HCT116 (cell line): ENCODE data around the gene CAPRIN1. TPM values are rescaled to one million over a fixed set of nuclear protein-coding genes. Genes with fewer than 3 reads are reported as not detected.

Source experiments
- ATAC-seq: fragments of 200-7000 bp; cut with Tn5 transposase; 2 replicates; pipeline ENCODE4 v1.9.1; 2020; ENCODE audit warnings: mild to moderate bottlenecking, moderate library complexity
- BruUV-seq: library from RNA; stranded (reverse); fragments of 400-500 nt; replicated peaks from 2 replicates; lab custom pipeline; 2021; lab: Mats Ljungman, UMichigan
- CTCF ChIA-PET: fragments of 300-600 bp; sonication (Branson Sonifier 250); formaldehyde crosslinking; loops from one replicate; lab custom pipeline; 2021; ENCODE audit warnings: antibody characterized with exemption; lab: Charles Lee
- POLR2A ChIA-PET: fragments of 300-600, 350-600 bp; sonication (Branson Sonifier 250); formaldehyde crosslinking; loops from one replicate; lab custom pipeline; 2021; ENCODE audit warnings: antibody characterized with exemption; lab: Charles Lee
- RAD21 ChIA-PET, 2 experiments: fragments of 300-600 bp; sonication (Branson Sonifier 250); formaldehyde crosslinking; loops; one replicate each; lab custom pipeline; 2023; ENCODE audit warnings: low total read pairs in 2 of 2; ENCODE audit not compliant: uncharacterized antibody in 2 of 2, unreplicated experiment in 2 of 2, low non-redundant PET in 1 of 2; lab: Charles Lee
- DNase-seq: peaks from one replicate; pipeline ENCODE4 v3.0.0-alpha.2; 2010; ENCODE audit warnings: low read depth, low spot score
- H2AFZ ChIP-seq: fragments of 200-600 bp; shearing (Covaris generic), sonication (generic); 2 replicates; pipeline ENCODE4 v1.6.1; 2017; ENCODE audit warnings: low read depth, mixed run types, mixed read lengths, antibody characterized with exemption, low read length; ENCODE audit not compliant: poor library complexity, severe bottlenecking
- H3K27ac ChIP-seq: 2 replicates; pipeline ENCODE4 v1.5.1; 2012; ENCODE audit warnings: low read depth, low read length
- H3K27me3 ChIP-seq: fragments of 200-600 bp; sonication (generic); 2 replicates; pipeline ENCODE4 v1.6.1; 2016; ENCODE audit warnings: mixed run types, low read length, mixed read lengths; ENCODE audit not compliant: insufficient read depth
- H3K36me3 ChIP-seq, 2 experiments: fragments of 200-500 bp in 1 of 2; fragments of 200-600 bp in 1 of 2; sonication (Bioruptor generic) in 1 of 2; sonication (generic) in 1 of 2; 2 replicates each; pipeline versions ENCODE4 v1.5.1 to v1.6.1; 2014 to 2016; ENCODE audit warnings: low read length in 2 of 2, inconsistent platforms in 1 of 2, mixed read lengths in 1 of 2, mixed run types in 1 of 2; ENCODE audit not compliant: insufficient read depth in 2 of 2, control insufficient read depth in 1 of 2
- H3K4me1 ChIP-seq, 2 experiments: fragments of 200-600 bp in 1 of 2; sonication (generic) in 1 of 2; 2 replicates each; pipeline versions ENCODE4 v1.5.1 to v1.6.1; 2012 to 2017; ENCODE audit warnings: low read length in 2 of 2, inconsistent platforms in 1 of 2, mild to moderate bottlenecking in 1 of 2, mixed read lengths in 1 of 2, mixed run types in 1 of 2, moderate library complexity in 1 of 2; ENCODE audit not compliant: insufficient read depth in 2 of 2, control insufficient read depth in 1 of 2
- H3K4me2 ChIP-seq: fragments of 200-600 bp; sonication (generic); 2 replicates; pipeline ENCODE4 v1.6.1; 2017; ENCODE audit warnings: mixed run types, low read length, mixed read lengths
- H3K4me3 ChIP-seq, 2 experiments: fragments of 200-600 bp in 1 of 2; sonication (generic) in 1 of 2; replicated peaks in 1 of 2; 2 replicates each; pipeline ENCODE4 v1.5.1; 2011 to 2016; ENCODE audit warnings: low read length in 2 of 2, control low read depth in 1 of 2, low read depth in 1 of 2, mild to moderate bottlenecking in 1 of 2, mixed read lengths in 1 of 2, mixed run types in 1 of 2
- H3K79me2 ChIP-seq: fragments of 200-600 bp; sonication (generic); 2 replicates; pipeline ENCODE4 v1.6.1; 2017; ENCODE audit warnings: mild to moderate bottlenecking, mixed run types, low read length, moderate library complexity, mixed read lengths; ENCODE audit not compliant: insufficient read depth
- H3K9ac ChIP-seq: fragments of 200-600 bp; sonication (generic); 2 replicates; pipeline ENCODE4 v1.6.1; 2016; ENCODE audit warnings: low read length, mixed read lengths
- H3K9me2 ChIP-seq: fragments of 200-600 bp; sonication (generic), shearing (Covaris generic); 2 replicates; pipeline ENCODE4 v1.6.1; 2017; ENCODE audit warnings: mixed run types, mild to moderate bottlenecking, moderate library complexity; ENCODE audit not compliant: insufficient read depth
- H3K9me3 ChIP-seq, 2 experiments: fragments of 200-500 bp in 1 of 2; fragments of 200-600 bp in 1 of 2; sonication (Bioruptor generic) in 1 of 2; sonication (generic) in 1 of 2; 2 replicates each; pipeline ENCODE4 v1.6.1; 2014 to 2017; ENCODE audit warnings: low read length in 2 of 2, mixed read lengths in 2 of 2, inconsistent platforms in 1 of 2, low read depth in 1 of 2, mild to moderate bottlenecking in 1 of 2, mixed run types in 1 of 2, moderate library complexity in 1 of 2; ENCODE audit not compliant: control insufficient read depth in 1 of 2, insufficient read depth in 1 of 2
- H4K20me1 ChIP-seq: fragments of 200-600 bp; sonication (generic), shearing (Covaris generic); 2 replicates; pipeline ENCODE4 v1.6.1; 2017; ENCODE audit warnings: mixed run types, mild to moderate bottlenecking, moderate library complexity; ENCODE audit not compliant: insufficient read depth
- ATF3 ChIP-seq: IDR thresholded peaks from 2 replicates; pipeline ENCODE4 v1.6.1; 2012
- EGR1 ChIP-seq: IDR thresholded peaks from 2 replicates; pipeline ENCODE4 v1.6.1; 2012; ENCODE audit warnings: low read depth
- ELF1 ChIP-seq: IDR thresholded peaks from 2 replicates; pipeline ENCODE4 v1.6.1; 2012; ENCODE audit warnings: low read depth, borderline replicate concordance
- EZH2 ChIP-seq: fragments of 200-600 bp; sonication (generic); IDR thresholded peaks from 2 replicates; pipeline ENCODE4 v1.6.1; 2017; ENCODE audit warnings: antibody characterized with exemption, mixed run types
- POLR2AphosphoS5 ChIP-seq: IDR thresholded peaks from 2 replicates; pipeline ENCODE4 v1.6.1; 2011; ENCODE audit warnings: mild to moderate bottlenecking, low read depth, low read length, moderate library complexity
- RAD21 ChIP-seq: IDR thresholded peaks from 2 replicates; pipeline ENCODE4 v1.6.1; 2012; ENCODE audit warnings: low read depth, mild to moderate bottlenecking
- SP1 ChIP-seq: IDR thresholded peaks from 2 replicates; pipeline ENCODE4 v1.6.1; 2012; ENCODE audit warnings: low read depth
- TCF7L2 ChIP-seq: IDR thresholded peaks from 2 replicates; pipeline ENCODE4 v1.7.0; 2011; ENCODE audit warnings: borderline replicate concordance, inconsistent platforms; ENCODE audit not compliant: insufficient read depth, insufficient read length; ENCODE audit errors: extremely low read depth
- YY1 ChIP-seq: IDR thresholded peaks from 2 replicates; pipeline ENCODE4 v1.6.1; 2011; ENCODE audit warnings: low read length, low read depth, moderate library complexity, mild to moderate bottlenecking; ENCODE audit not compliant: insufficient replicate concordance; ENCODE audit errors: extremely low read depth
- ZFX ChIP-seq: fragments of 450-650 bp; IDR thresholded peaks from 2 replicates; pipeline ENCODE4 v1.6.1; 2017
- ZNF274 ChIP-seq: fragments of 200-500 bp; sonication (Bioruptor generic); IDR thresholded peaks from 2 replicates; pipeline ENCODE4 v1.6.1; 2014; ENCODE audit warnings: mild to moderate bottlenecking, low read depth, low read length, inconsistent platforms
- intact Hi-C: fragments of 100-400 bp; cut with micrococcal nuclease; formaldehyde crosslinking; loops from 2 replicates; pipeline ENCODE4 v1.10.0; 2022
- total RNA-seq: library from RNA; stranded (reverse); gene quantifications from one replicate; pipeline ENCODE4 v1.2.1, GENCODE V29; 2021; ENCODE audit not compliant: unreplicated experiment

CAPRIN1 gene
- total RNA-seq, 1 experiment from 2014 or later, result 285 TPM

- Histone ChIP-seq H3K9me2 (no peaks in the 10 kb centered on the region), H3K9ac (no peak overlapping the region), H3K4me3 (no peak overlapping the region), H3K4me1 (peaks cover 0 to 5% of the 10 kb centered on the region in 2 experiments; a peak in 1 of 4 replicates), H3K9me3 (no peaks in the 10 kb centered on the region), H3K79me2 (no peaks in the 10 kb centered on the region), H3K4me2 (no peak overlapping the region), H2AFZ (no peak overlapping the region), H4K20me1 (no peaks in the 10 kb centered on the region), H3K27ac (no peak overlapping the region), H3K27me3 (no peaks in the 10 kb centered on the region), H3K36me3 (no peaks in the 10 kb centered on the region)
- TF ChIP-seq EZH2 (no peak), EGR1 (no peak), ZNF274 (no peak), POLR2AphosphoS5 (no peak), YY1 (no peak), ELF1 (no peak), TCF7L2 (no peak), RAD21 (no peak), ATF3 (no peak)
- CTCF ChIA-PET, result no interaction called here
- ATAC-seq, result no peak
- BruUV-seq, result no TSS peak
- RAD21 ChIA-PET, result no interaction called here
- POLR2A ChIA-PET, result no interaction called here
- intact Hi-C loops, result no loop called here
- DNase-seq, result no peak
Observed at GRCh38 chr11:34030382-34030781, 21.1 kb upstream of the CAPRIN1 start.

- H3K27ac ChIP-seq, result no peak overlapping the region
- intact Hi-C loops, result no loop called here
- POLR2A ChIA-PET, result no interaction called here
- H3K4me1 ChIP-seq, result peaks cover 0 to 5% of the 10 kb centered on the region in 2 experiments; a peak in 1 of 4 replicates
- no peak overlapping the region for H3K4me2 ChIP-seq
- BruUV-seq, result no TSS peak
- H4K20me1 ChIP-seq, result no peaks in the 10 kb centered on the region
- ATAC-seq, result no peak
- TF ChIP-seq ZNF274 (no peak), ZFX (no peak), YY1 (no peak), SP1 (no peak), ATF3 (no peak)
- TF ChIP-seq, all 23 proteins: peak for 0
- H3K9ac ChIP-seq, result no peak overlapping the region
- H3K79me2 ChIP-seq, result no peaks in the 10 kb centered on the region
- H2AFZ ChIP-seq, result no peak overlapping the region
- H3K27me3 ChIP-seq, result no peaks in the 10 kb centered on the region
- H3K36me3 ChIP-seq, result no peaks in the 10 kb centered on the region
- RAD21 ChIA-PET, result no interaction called here
- H3K4me3 ChIP-seq, result no peak overlapping the region
- no peak for DNase-seq
- H3K9me3 ChIP-seq, result no peaks in the 10 kb centered on the region
- H3K9me2 ChIP-seq, result no peaks in the 10 kb centered on the region
- CTCF ChIA-PET, result no interaction called here
Observed at GRCh38 chr11:34033399-34033798, 18.1 kb upstream of the CAPRIN1 start.
